ENCODE results near the gene TSEN54. TPM values are rescaled to one million over a fixed set of nuclear protein-coding genes. Genes with fewer than 3 reads are reported as not detected.
"Not testable (repeated sequence)": the region's sequence is repeated elsewhere in the genome, so short reads cannot be mapped to it uniquely, and the experiment has no call there.

TSEN54 gene
- total RNA-seq, 4 donors from 2014 or later: 9.4 to 33.3 (median 14.9) TPM

DNA sequence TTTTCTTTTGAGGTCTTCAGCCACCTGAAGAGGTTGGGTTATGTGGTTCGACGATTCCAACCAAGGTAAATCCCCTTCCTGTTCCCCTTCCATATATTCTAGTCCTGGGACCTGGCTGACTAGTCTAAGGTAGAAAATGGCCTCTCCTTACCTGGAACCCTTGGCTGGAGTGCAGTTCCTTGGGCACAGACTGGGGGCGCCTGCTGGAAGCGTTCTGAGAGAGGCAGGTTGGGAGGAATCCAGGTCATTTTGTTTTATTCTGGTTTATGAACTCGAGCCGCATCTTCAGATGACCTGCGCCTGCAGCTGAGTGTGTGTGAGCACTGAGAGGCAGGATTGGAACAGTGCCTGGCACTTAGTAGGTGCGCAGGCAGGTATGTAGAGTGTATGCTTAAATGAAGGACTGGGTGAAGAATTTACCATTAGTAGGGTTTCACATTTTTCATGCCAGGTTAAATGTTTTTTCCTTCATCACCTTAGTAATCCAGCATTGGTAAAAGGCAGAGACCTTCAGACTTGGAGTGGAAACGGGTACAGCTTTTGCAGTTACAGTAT is 2.7 kb downstream of the TSEN54 start:
- TF ChIP-seq, protein P1, sequence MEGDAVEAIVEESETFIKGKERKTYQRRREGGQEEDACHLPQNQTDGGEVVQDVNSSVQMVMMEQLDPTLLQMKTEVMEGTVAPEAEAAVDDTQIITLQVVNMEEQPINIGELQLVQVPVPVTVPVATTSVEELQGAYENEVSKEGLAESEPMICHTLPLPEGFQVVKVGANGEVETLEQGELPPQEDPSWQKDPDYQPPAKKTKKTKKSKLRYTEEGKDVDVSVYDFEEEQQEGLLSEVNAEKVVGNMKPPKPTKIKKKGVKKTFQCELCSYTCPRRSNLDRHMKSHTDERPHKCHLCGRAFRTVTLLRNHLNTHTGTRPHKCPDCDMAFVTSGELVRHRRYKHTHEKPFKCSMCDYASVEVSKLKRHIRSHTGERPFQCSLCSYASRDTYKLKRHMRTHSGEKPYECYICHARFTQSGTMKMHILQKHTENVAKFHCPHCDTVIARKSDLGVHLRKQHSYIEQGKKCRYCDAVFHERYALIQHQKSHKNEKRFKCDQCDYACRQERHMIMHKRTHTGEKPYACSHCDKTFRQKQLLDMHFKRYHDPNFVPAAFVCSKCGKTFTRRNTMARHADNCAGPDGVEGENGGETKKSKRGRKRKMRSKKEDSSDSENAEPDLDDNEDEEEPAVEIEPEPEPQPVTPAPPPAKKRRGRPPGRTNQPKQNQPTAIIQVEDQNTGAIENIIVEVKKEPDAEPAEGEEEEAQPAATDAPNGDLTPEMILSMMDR (IDR thresholded peaks at IDR 0.05): no peak
- ATAC-seq (ENCODE audit: low FRiP score) (no peak), DNase-seq (ENCODE audit: low spot score) (no peak)

DNA sequence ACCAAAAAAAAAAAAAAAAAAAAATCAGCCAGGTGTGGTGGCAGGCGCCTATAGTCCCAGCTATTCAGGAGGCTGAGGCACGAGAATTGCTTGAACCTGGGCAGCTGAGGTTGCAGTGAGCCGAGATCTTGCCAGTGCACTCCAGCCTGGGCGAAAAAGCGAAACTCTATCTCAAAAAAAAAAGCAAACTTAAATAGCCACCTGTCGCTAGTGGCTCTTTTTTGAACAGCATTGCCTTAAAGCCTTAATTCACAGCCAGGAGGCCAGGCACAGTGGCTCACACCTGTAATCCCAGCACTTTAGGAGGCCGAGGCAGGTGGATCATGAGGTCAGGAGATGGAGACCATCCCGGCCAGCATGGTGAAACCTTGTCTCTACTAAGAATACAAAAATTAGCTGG is 4.1 kb downstream of the TSEN54 start:
- DNase-seq (ENCODE audit: low spot score); ATAC-seq (ENCODE audit: low FRiP score): not testable (repeated sequence)

DNA sequence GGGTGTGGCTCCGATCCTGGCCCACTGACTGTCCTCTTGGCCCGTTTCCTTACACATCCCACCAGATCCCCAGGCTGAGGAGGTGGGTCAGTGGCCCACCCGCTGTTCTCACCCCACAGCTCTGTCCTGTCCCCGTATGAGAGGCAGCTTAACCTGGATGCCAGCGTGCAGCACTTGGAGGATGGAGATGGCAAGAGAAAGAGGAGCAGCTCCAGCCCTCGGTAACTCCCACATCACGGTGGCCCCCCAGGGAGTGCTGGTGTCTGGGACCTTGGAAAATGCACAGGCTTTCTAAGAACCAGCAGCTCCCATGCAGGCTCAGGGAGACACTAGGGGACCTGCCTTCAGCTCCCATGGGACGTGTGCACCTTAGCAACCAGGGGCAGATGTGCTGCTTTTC is 5.0 kb downstream of the TSEN54 start:
- ATAC-seq (ENCODE audit: low FRiP score) (no peak), DNase-seq (ENCODE audit: low spot score) (no peak)
- TF ChIP-seq, protein P1 (IDR thresholded peaks at IDR 0.05): no peak

DNA sequence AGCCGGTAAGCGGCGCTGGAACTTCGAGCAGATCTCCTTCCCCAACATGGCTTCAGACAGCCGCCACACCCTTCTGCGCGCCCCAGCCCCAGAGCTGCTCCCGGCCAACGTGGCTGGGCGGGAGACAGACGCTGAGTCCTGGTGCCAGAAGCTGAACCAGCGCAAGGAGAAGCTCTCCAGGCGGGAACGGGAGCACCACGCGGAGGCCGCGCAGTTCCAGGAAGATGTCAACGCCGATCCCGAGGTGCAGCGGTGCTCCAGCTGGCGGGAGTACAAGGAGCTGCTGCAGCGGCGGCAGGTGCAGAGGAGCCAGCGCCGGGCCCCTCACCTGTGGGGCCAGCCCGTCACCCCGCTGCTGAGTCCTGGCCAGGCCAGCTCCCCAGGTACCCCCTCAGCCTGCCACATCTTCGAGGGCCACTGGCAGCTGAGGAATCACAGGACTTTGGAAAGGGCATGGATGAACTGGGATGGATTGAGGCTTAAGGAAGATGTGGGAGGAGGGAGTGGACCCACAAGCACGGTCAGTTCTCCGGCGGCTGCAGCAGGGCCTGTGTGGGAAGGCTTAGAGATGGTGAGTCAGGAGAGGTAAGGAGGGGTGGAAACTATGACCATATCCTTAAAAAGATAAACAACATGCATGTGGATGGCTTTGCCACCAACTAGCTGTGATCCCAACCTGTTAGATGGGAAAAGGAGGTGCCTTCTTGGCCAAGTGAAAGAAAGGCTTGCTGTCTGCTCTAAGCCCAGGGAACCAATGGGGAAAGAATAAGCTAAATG is 5.8 kb downstream of the TSEN54 start:
- no peak for ATAC-seq (ENCODE audit: low FRiP score)
- TF ChIP-seq, protein P1 (IDR thresholded peaks at IDR 0.05): no peak
- DNase-seq (ENCODE audit: low spot score): no peak

DNA sequence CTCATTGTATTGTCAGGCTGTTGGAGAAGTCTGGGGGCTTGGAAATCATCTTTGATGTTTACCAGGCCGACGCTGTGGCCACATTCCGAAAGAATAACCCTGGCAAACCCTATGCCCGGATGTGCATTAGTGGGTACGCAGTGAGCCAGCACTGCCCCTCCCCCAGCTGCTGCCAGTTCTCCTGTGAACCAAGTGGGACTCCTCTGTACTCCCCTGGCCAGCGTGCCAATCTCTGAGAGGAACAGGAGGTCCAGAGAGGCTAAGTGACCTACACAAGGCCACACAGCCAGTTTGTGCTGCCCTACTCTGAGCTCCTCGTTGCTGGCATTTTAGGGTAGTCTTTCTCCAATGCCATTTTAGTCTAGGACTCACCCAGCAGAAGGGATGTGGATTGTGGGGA is 7.3 kb downstream of the TSEN54 start:
- TF ChIP-seq, protein P1 (IDR thresholded peaks at IDR 0.05): no peak
- no peak for DNase-seq (ENCODE audit: low spot score)
- no peak for ATAC-seq (ENCODE audit: low FRiP score)

DNA sequence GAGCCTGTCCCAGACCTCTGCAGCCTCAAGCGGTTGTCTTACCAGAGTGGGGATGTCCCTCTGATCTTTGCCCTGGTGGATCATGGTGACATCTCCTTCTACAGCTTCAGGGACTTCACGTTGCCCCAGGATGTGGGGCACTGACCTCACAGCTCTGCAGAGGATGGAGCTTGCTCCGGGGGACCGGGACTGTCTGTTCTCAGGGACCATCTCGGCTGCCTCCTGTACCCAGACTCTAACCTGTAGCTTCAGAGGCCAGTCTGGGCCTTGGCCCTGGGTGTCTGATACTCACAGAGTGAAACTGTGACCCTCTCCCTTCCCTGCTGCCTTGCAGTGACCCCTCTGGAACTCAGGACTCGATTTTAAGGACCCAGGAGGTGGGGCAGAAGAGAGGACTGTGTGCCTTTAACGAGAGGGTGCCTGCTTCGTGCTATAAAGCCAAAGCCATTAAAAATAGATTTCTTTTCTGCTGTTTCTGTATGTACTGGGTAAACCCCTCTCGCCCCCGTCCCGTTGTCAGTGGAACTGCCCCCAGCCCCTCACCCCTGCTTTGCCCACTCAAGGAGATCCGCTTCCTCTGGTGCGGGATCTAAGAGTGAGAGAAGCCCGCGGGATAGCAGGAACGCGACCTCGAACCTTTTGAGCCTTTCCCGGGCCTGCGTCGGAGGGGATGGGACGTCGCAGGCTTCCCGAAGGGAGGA is 8.1 kb downstream of the TSEN54 start:
- ATAC-seq (ENCODE audit: low FRiP score): no peak
- DNase-seq (ENCODE audit: low spot score): no peak
- TF ChIP-seq, protein P1 (IDR thresholded peaks at IDR 0.05): no peak

DNA sequence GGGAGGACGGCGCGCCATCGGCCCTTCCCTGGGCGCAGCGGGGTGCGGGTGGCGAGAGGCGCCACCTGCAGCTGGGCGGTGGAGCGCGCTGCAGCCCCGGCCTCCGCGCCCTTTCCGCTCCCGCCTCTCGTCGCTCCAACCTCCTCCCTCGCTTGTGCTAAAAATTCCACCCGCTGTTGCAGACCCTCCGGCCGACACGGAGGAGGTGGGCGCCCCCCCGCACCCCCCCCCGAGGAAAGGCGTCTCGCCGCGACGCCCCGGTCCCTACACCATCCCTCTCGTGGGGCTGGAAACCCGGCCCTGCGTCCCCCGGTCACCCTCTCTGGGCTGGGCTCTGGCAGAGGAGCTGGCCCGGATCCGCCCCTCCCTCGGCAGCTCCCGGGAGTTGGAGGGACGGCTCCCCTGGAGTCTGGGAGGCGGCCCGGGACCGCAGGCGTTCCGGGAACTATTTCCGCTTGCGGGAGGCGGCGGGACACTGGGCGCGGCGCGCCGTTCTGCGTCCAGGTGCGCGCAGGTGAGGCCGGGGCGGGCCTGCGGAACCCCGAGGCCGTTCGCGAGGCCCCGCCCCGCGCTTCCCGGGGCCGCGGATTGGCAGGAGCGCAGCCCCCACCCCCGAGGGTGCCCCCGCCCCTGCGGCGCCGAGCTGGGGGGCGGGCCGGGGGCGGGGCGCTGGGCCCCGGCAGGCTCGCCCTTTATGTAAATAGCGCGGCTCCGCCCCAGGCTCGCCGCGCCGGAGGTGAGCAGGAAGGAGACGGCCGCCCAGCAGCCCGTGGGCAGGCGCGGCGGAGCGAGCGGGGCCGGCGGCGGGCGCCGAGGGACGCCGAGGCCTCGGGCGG is 8.9 kb downstream of the TSEN54 start, which contains the start of gene LLGL2:
Gene LLGL2 (plus strand): TSS at position 728 of the 836 bp plus-strand sequence. CDS start 17,730 bp downstream, outside the sequence.
- peak; percentile 92 for ATAC-seq (ENCODE audit: low FRiP score)
- TF ChIP-seq, protein P1 (IDR thresholded peaks at IDR 0.05): no peak
- no peak for DNase-seq (ENCODE audit: low spot score)
